ENCODE results near the gene VSTM4. TPM values are rescaled to one million over a fixed set of nuclear protein-coding genes. Genes with fewer than 3 reads are reported as not detected.

VSTM4 gene
- total RNA-seq, 1 donor from 2014 or later, result 0.50 TPM

- no peak overlapping the region for H3K4me3 ChIP-seq (ENCODE audit: low read depth, low read length)
- peaks cover 7% of the 10 kb centered on the region for H3K27me3 ChIP-seq (ENCODE audit: control insufficient read depth, insufficient read depth, low read length)
- no peaks in the 10 kb centered on the region for H3K36me3 ChIP-seq (ENCODE audit: control insufficient read depth, insufficient read depth, low read length)
- TF ChIP-seq, protein P1, sequence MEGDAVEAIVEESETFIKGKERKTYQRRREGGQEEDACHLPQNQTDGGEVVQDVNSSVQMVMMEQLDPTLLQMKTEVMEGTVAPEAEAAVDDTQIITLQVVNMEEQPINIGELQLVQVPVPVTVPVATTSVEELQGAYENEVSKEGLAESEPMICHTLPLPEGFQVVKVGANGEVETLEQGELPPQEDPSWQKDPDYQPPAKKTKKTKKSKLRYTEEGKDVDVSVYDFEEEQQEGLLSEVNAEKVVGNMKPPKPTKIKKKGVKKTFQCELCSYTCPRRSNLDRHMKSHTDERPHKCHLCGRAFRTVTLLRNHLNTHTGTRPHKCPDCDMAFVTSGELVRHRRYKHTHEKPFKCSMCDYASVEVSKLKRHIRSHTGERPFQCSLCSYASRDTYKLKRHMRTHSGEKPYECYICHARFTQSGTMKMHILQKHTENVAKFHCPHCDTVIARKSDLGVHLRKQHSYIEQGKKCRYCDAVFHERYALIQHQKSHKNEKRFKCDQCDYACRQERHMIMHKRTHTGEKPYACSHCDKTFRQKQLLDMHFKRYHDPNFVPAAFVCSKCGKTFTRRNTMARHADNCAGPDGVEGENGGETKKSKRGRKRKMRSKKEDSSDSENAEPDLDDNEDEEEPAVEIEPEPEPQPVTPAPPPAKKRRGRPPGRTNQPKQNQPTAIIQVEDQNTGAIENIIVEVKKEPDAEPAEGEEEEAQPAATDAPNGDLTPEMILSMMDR (IDR thresholded peaks at IDR 0.05; ENCODE audit: insufficient read depth, low read length, poor library complexity, severe bottlenecking), result no peak
- no peak for DNase-seq (ENCODE audit: low read depth)
Observed at GRCh38 chr10:49007129-49007528, 108.2 kb downstream of the VSTM4 start.

- H3K36me3 ChIP-seq (ENCODE audit: control insufficient read depth, insufficient read depth, low read length), result no peaks in the 10 kb centered on the region
- H3K27me3 ChIP-seq (ENCODE audit: control insufficient read depth, insufficient read depth, low read length), result peaks cover 12% of the 10 kb centered on the region
- TF ChIP-seq, protein P1 (IDR thresholded peaks at IDR 0.05; ENCODE audit: insufficient read depth, low read length, poor library complexity, severe bottlenecking), result no peak
- DNase-seq (ENCODE audit: low read depth), result no peak
- H3K4me3 ChIP-seq (ENCODE audit: low read depth, low read length), result no peak overlapping the region
Observed at GRCh38 chr10:49005270-49005669, 110.1 kb downstream of the VSTM4 start.

- TF ChIP-seq, protein P1 (IDR thresholded peaks at IDR 0.05; ENCODE audit: insufficient read depth, low read length, poor library complexity, severe bottlenecking), result no peak
- Histone ChIP-seq H3K36me3 (ENCODE audit: control insufficient read depth, insufficient read depth, low read length) (no peaks in the 10 kb centered on the region), H3K4me3 (ENCODE audit: low read depth, low read length) (no peak overlapping the region), H3K27me3 (ENCODE audit: control insufficient read depth, insufficient read depth, low read length) (peaks cover 10% of the 10 kb centered on the region)
- no peak for DNase-seq (ENCODE audit: low read depth)
Observed at GRCh38 chr10:49001870-49002672, 113.3 kb downstream of the VSTM4 start.

DNA sequence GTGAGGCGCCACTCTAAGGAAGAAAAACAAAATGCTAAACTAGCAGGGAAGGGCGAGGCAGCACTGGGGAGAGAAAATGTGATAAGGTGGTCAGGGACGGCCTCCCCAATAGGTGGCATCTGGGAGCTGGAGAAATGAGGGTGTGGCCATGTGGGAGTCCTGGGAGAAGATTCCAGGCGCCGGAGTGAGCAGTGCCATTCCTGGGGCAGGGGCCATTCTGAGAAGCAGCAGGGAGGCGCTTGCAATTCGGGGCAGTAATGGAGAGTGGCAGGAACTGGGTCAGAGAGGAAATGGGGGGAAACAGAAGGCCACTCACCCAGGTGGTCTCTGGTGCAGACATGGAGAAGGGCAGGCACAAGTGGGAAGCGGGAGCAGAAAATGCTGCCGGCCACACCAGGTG lies 113.9 kb downstream of the VSTM4 start:
- peaks cover 10% of the 10 kb centered on the region for H3K27me3 ChIP-seq (ENCODE audit: control insufficient read depth, insufficient read depth, low read length)
- no peak for DNase-seq (ENCODE audit: low read depth)
- TF ChIP-seq, protein P1 (IDR thresholded peaks at IDR 0.05; ENCODE audit: insufficient read depth, low read length, poor library complexity, severe bottlenecking), result peak; percentile 35
- no peak overlapping the region for H3K4me3 ChIP-seq (ENCODE audit: low read depth, low read length)
- no peaks in the 10 kb centered on the region for H3K36me3 ChIP-seq (ENCODE audit: control insufficient read depth, insufficient read depth, low read length)

DNA sequence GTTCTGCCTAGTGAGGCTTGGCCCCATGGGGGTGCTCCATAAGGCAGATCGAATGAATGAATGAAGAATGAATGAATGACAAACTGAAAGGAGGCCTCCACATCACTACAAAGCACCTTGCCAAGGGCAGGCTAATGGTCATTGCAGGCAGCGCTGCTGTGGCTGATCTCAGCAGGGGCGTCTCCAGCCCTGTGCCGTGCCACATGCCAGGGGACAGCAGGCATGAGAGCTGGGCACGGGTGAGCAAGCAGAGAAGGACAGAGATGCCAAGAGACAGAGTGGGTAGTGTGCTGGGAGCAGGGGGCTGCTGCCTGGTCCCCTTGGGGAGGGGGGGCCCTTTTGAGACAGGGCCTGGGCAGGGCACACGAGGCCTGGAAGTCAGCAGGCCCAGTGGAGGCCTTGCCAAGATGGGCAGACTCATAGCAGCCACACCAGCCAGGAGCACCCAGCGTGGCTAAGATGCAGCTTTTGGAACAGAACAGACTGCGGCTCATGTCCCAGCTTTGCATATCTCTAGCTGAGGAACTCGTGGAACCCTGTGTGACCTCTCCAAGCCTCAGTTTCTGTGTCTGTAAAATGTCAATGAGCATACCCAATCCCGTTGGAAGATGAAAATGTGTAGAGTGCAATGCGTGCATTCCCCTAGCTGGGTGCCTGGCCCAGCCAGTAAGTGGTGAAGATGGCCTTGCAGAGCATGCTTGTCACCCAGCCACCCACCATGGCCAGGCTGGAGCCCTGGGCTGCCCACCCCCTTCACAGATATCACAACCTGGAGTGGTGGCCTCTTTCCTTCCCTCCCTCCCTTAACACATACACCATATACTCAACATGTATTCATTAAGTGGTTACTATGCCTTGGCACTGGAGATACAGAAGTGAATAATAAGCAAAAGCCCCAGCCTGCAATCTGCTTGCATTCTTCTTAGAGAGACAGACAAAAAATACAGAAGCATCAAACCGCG lies 114.6 kb downstream of the VSTM4 start:
- Histone ChIP-seq H3K36me3 (ENCODE audit: control insufficient read depth, insufficient read depth, low read length) (no peaks in the 10 kb centered on the region), H3K4me3 (ENCODE audit: low read depth, low read length) (no peak overlapping the region), H3K27me3 (ENCODE audit: control insufficient read depth, insufficient read depth, low read length) (peaks cover 10% of the 10 kb centered on the region)
- no peak for DNase-seq (ENCODE audit: low read depth)
- TF ChIP-seq, protein P1 (IDR thresholded peaks at IDR 0.05; ENCODE audit: insufficient read depth, low read length, poor library complexity, severe bottlenecking), result no peak
